Transverse colon (tissue), 4 donors: ENCODE results near the gene FAM8A1. TPM values are rescaled to one million over a fixed set of nuclear protein-coding genes. Genes with fewer than 3 reads are reported as not detected.
A peak's percentile ranks its signal among the peaks of the same experiment; 100 is the strongest.
"Not testable (repeated sequence)": the region's sequence is repeated elsewhere in the genome, so short reads cannot be mapped to it uniquely, and the experiment has no call there.

ENCODE experiments used
- DNase-seq: peaks from one replicate; pipeline ENCODE4 v3.0.0-alpha.2; 2019
- H3K27ac ChIP-seq, 4 donors: fragments of 200-600 bp; sonication (generic); 2 replicates each; pipeline ENCODE4 v1.5.1; 2016 to 2018; ENCODE audit warnings: inconsistent platforms in 4 of 4
- H3K27me3 ChIP-seq: fragments of 200-600 bp; sonication (generic); 2 replicates; pipeline ENCODE4 v1.5.1; 2017; ENCODE audit warnings: inconsistent platforms
- H3K36me3 ChIP-seq, 4 donors: fragments of 200-600 bp; sonication (generic); 2 replicates each; pipeline ENCODE4 v1.5.1; 2017 to 2019; ENCODE audit warnings: inconsistent platforms in 4 of 4
- H3K4me1 ChIP-seq, 4 donors: fragments of 200-600 bp; sonication (generic); 2 replicates each; pipeline ENCODE4 v1.5.1; 2017 to 2020; ENCODE audit warnings: inconsistent platforms in 4 of 4
- H3K4me3 ChIP-seq, 4 donors: fragments of 200-600 bp; sonication (generic); 1 replicate in 1 of 4; 2 replicates in 3 of 4; pipeline versions ENCODE4 v1.5.1 to v1.6.1; 2017 to 2019; ENCODE audit warnings: inconsistent platforms in 4 of 4
- H3K9me3 ChIP-seq, 2 donors: fragments of 200-600 bp; sonication (generic); 2 replicates each; pipeline ENCODE4 v1.5.1; 2017 to 2019; ENCODE audit warnings: inconsistent platforms in 2 of 2
- EP300 ChIP-seq: sonication (generic); formaldehyde crosslinking; IDR thresholded peaks from one replicate; pipeline ENCODE4 v1.6.1; 2017; ENCODE audit warnings: antibody characterized with exemption, low read depth
- POLR2A ChIP-seq: fragments of 450-650 bp; IDR thresholded peaks from one replicate; pipeline ENCODE4 v1.6.1; 2016; ENCODE audit warnings: antibody characterized with exemption, mild to moderate bottlenecking, moderate library complexity
- POLR2AphosphoS5 ChIP-seq, 3 donors: sonication (generic); formaldehyde crosslinking; IDR thresholded peaks; one replicate each; pipeline ENCODE4 v1.6.1; 2016; ENCODE audit warnings: antibody characterized with exemption in 3 of 3
- WGBS, 2 donors: methylation state at CpG; one replicate each; pipeline ENCODE4 v1.1.5; 2018; ENCODE audit warnings: low coverage in 1 of 2; 5-methylcytosine and 5-hydroxymethylcytosine counted together
- in situ Hi-C, 4 donors: fragments of 200-750 bp; cut with MboI; loops; one replicate each; pipeline versions ENCODE4 v1.15.0 to v1.15.1; 2017; ENCODE audit warnings: low sequenced_read_pairs in 3 of 4, low pct_ligation_motif_present in 1 of 4, low pct_unique_long_range_greater_than_20kb in 1 of 4
- intact Hi-C: fragments of 100-400 bp; cut with DNase I; formaldehyde crosslinking; loops from one replicate; pipeline ENCODE4 v1.15.1; 2023; ENCODE audit warnings: low total_unique reads
- total RNA-seq, 4 donors: library from RNA; depleted of rRNA; stranded (reverse); fragments of >200 nt; gene quantifications; one replicate each; pipeline ENCODE4 v1.1.0, GENCODE V29; 2016
- TF ChIP-seq, protein P1 (sequence below), 5 experiments: fragments of 200-600 bp in 3 of 5; fragments of 450-650 bp in 2 of 5; sonication (generic) in 3 of 5; IDR thresholded peaks; 1 replicate in 2 of 5; 2 replicates in 3 of 5; pipeline ENCODE4 v1.5.1; 2016 to 2017; ENCODE audit warnings: antibody characterized with exemption in 5 of 5, inconsistent platforms in 3 of 5, mild to moderate bottlenecking in 2 of 5, moderate library complexity in 1 of 5

FAM8A1 gene
- total RNA-seq, 4 donors from 2014 or later: 8.8 to 60.8 (median 49.9) TPM

DNA sequence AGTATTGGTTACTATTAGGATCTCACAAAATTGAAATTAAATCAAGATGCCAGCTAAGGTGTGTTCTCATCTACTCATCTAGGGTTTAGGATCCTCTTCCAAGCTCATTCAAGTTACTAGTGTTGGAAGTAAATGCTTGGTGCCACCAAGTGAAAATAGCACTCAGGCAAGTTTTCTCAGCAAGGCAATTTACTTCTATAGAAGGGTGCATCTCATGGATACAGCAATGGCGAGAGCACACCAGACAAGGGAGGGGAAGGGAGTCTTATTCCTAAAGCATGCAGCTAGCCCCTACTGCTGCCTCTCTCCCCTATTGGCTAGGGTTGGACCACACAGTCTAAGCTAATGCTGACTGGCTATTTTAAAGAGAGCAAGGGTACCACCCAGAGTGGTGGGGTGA, 23.0 kb upstream of the FAM8A1 start:
- in situ Hi-C loops (loop anchor here in 3 of 4 donors (25.0 kb wide), 4 partner anchors 235 to 560 kb away; partner anchors contain the start of genes NHLRC1 (in 1 of the 3) and RBM24 (in 1 of the 3)), intact Hi-C loops (no loop called here)
- Histone ChIP-seq H3K4me1 (peaks cover 0 to 7% (median 1%) of the 10 kb centered on the region in 4 donors), H3K36me3 (no peaks in the 10 kb centered on the region), H3K9me3 (no peaks in the 10 kb centered on the region), H3K27me3 (no peaks in the 10 kb centered on the region), H3K4me3 (no peak overlapping the region), H3K27ac (no peak overlapping the region)
- DNase-seq: no peak
- no peak for TF ChIP-seq POLR2A
- no peak for TF ChIP-seq EP300
- TF ChIP-seq POLR2AphosphoS5 (IDR thresholded peaks at IDR 0.05): no peak
- TF ChIP-seq, protein P1, sequence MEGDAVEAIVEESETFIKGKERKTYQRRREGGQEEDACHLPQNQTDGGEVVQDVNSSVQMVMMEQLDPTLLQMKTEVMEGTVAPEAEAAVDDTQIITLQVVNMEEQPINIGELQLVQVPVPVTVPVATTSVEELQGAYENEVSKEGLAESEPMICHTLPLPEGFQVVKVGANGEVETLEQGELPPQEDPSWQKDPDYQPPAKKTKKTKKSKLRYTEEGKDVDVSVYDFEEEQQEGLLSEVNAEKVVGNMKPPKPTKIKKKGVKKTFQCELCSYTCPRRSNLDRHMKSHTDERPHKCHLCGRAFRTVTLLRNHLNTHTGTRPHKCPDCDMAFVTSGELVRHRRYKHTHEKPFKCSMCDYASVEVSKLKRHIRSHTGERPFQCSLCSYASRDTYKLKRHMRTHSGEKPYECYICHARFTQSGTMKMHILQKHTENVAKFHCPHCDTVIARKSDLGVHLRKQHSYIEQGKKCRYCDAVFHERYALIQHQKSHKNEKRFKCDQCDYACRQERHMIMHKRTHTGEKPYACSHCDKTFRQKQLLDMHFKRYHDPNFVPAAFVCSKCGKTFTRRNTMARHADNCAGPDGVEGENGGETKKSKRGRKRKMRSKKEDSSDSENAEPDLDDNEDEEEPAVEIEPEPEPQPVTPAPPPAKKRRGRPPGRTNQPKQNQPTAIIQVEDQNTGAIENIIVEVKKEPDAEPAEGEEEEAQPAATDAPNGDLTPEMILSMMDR (IDR thresholded peaks at IDR 0.05): no peak
- WGBS, 2 donors: 95 to 100% methylated on average over 1 of the region's 1 CpG

DNA sequence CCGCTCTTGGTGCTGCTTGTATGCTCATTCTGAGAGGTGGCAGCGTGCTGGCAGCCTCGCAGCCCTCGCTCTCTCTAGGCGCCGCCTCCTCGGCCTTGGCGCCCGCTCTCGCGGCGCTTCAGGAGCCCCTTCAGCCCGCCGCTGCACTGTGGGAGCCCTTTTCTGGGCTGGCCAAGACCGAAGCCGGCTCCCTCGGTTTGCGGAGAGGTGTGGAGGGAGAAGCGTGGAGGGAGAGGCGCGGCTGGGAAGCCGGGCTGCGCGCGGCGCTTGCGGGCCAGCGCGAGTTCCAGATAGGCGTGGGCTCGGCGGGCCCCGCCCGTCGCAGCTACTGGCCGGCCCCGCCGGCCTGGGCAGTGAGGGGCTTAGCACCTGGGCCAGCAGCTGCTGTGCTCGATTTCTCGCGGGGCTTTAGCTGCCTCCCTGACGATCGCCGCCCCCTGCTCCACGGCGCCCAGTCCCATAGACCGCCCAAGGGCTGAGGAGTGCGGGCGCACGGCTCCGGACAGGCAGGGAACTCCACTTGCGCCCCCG, 19.5 kb upstream of the FAM8A1 start:
- no peaks in the 10 kb centered on the region for H3K36me3 ChIP-seq
- H3K4me3 ChIP-seq: peak overlapping the region; percentile 36 to 64 (median 52)
- no peaks in the 10 kb centered on the region for H3K27me3 ChIP-seq
- peak overlapping the region; percentile 64 to 86 (median 78) for H3K27ac ChIP-seq
- H3K4me1 ChIP-seq: peaks cover 3 to 21% (median 7%) of the 10 kb centered on the region in 4 donors
- peak; percentile 34 for DNase-seq
- TF ChIP-seq POLR2AphosphoS5 (IDR thresholded peaks at IDR 0.05) (no peak), EP300 (no peak), POLR2A (no peak)
- TF ChIP-seq, protein P1 (IDR thresholded peaks at IDR 0.05): no peak
- in situ Hi-C loops: loop anchor here in 3 of 4 donors (5.0 to 25.0 kb wide), 6 partner anchors 232 to 557 kb away; partner anchors contain the start of genes NHLRC1 (in 1 of the 3) and RBM24 (in 1 of the 3)
- intact Hi-C loops: loop anchor here (10.0 kb wide), 1 partner anchor 106 kb away; no protein-coding TSS in a partner anchor
- 39% methylated on average over 34 of the region's 53 CpGs; no CpG with 5 or more reads in 1 of the 2 donors for WGBS, 2 donors
- no peaks in the 10 kb centered on the region for H3K9me3 ChIP-seq

DNA sequence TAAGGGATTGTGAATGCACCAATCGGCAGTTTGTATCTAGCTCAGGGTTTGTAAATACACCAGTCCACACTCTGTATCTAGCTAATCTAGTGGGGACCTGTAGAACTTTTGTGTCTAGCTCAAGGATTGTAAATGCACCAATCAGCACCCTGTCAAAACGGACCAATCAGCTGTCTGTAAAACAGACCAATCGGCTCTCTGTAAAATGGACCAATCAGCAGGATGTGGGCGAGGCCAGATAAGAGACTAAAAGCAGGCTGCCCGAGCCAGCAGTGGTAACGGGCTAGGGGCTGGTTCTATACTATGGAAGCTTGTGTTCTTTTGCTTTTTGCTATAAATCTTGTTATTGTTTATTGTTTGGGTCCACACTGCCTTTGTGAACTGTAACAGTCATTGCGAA, 18.8 kb upstream of the FAM8A1 start:
- Histone ChIP-seq H3K27ac (peak overlapping the region in 3 of 4 donors; percentile 76 to 86 (median 81)), H3K4me1 (peaks cover 3 to 21% (median 9%) of the 10 kb centered on the region in 4 donors)
- H3K9me3 ChIP-seq, H3K36me3 ChIP-seq, DNase-seq, H3K4me3 ChIP-seq, H3K27me3 ChIP-seq: not testable (repeated sequence)
- WGBS, 2 donors: 93 to 100% methylated on average over 1 to 7 of the region's 7 CpGs
- intact Hi-C loops (loop anchor here (10.0 kb wide), 1 partner anchor 106 kb away; no protein-coding TSS in a partner anchor), in situ Hi-C loops (loop anchor here in 3 of 4 donors (5.0 to 25.0 kb wide), 6 partner anchors 231 to 556 kb away; partner anchors contain the start of genes NHLRC1 (in 1 of the 3) and RBM24 (in 1 of the 3))

DNA sequence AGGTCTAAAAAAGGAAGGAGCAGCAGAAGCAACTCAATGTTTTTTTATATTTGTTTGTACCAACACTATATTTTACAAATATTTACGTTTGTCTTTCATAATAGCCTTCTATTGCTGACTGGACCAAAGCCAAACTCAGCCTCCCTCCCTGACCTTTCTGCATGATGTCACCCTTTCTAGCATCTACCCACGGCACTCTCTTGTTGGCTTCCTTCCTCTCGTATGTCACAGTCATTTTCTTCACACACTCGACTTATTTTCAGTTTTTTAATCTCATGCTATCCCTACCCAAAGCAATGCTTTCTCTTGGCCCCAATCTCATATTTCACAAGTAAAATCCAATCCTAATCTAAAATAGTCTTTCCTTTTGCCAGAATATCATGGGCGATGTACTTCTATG, 16.3 kb upstream of the FAM8A1 start:
- intact Hi-C loops: loop anchor here (10.0 kb wide), 1 partner anchor 109 kb away; no protein-coding TSS in a partner anchor
- Histone ChIP-seq H3K4me1 (peaks cover 5 to 36% (median 14%) of the 10 kb centered on the region in 4 donors), H3K27me3 (no peaks in the 10 kb centered on the region), H3K36me3 (no peaks in the 10 kb centered on the region), H3K4me3 (peak overlapping the region in 1 of 4 donors; percentile 21), H3K9me3 (no peaks in the 10 kb centered on the region), H3K27ac (peak overlapping the region; percentile 58 to 81 (median 73))
- in situ Hi-C loops: loop anchor here in 3 of 4 donors (5.0 to 25.0 kb wide), 6 partner anchors 228 to 553 kb away; partner anchors contain the start of genes NHLRC1 (in 1 of the 3) and RBM24 (in 1 of the 3)
- 5 to 17% methylated on average over 5 of the region's 5 CpGs for WGBS, 2 donors
- no peak for DNase-seq
- TF ChIP-seq EP300: no peak

DNA sequence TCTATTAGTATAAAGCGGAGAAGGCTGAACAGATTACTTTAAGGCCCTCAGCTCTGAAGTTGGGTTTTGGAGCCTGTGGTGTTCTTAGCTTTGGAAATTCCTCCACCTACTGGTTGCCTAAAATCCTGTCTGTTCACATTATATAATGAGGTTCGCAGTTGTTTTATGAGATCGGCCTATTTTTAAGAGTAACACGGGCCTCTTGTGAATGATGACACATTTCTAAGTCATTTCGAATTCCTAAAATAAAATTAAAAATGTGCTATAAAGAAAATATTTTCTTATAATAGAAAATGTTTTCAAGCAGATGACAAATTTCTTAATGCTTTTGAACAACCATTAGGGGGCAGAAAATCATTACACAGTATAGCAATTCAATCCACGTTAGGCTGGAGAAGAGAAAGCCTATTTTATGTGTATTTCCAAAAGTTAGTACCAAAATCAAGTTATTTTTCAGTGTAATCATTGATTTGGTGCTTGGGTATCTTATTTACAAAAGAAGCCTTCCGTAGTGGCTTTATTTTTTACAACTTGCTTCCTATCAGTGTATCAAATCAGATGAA, 15.8 kb upstream of the FAM8A1 start:
- intact Hi-C loops: loop anchor here (10.0 kb wide), 1 partner anchor 110 kb away; no protein-coding TSS in a partner anchor
- Histone ChIP-seq H3K9me3 (no peaks in the 10 kb centered on the region), H3K27me3 (no peaks in the 10 kb centered on the region), H3K4me3 (peak overlapping the region in 1 of 4 donors; percentile 21), H3K36me3 (no peaks in the 10 kb centered on the region), H3K4me1 (peaks cover 5 to 40% (median 16%) of the 10 kb centered on the region in 4 donors), H3K27ac (peak overlapping the region; percentile 58 to 81 (median 73))
- no peak for DNase-seq
- no peak for TF ChIP-seq POLR2A
- TF ChIP-seq POLR2AphosphoS5 (IDR thresholded peaks at IDR 0.05): no peak
- TF ChIP-seq, protein P1 (IDR thresholded peaks at IDR 0.05): peak; percentile 71 to 95 (median 77)
- no peak for TF ChIP-seq EP300
- in situ Hi-C loops: loop anchor here in 3 of 4 donors (5.0 to 25.0 kb wide), 6 partner anchors 228 to 553 kb away; partner anchors contain the start of genes NHLRC1 (in 1 of the 3) and RBM24 (in 1 of the 3)
- WGBS, 2 donors: 3 to 8% methylated on average over 6 to 7 of the region's 7 CpGs
